Tibial nerve (tissue), 3 donors: ENCODE measurements around the gene PPM1H.

ENCODE experiments used
- CTCF ChIP-seq, 5 experiments: fragments of 200-600 bp in 3 of 5; fragments of 450-650 bp in 2 of 5; sonication (generic) in 3 of 5; IDR thresholded peaks; one replicate each; pipeline ENCODE4 v1.5.1; 2016 to 2019; ENCODE audit warnings: antibody characterized with exemption in 5 of 5, mild to moderate bottlenecking in 3 of 5, moderate library complexity in 2 of 5
- POLR2A ChIP-seq, 2 donors: fragments of 450-650 bp; IDR thresholded peaks; one replicate each; pipeline ENCODE4 v1.6.1; 2017; ENCODE audit warnings: antibody characterized with exemption in 2 of 2, mild to moderate bottlenecking in 2 of 2, moderate library complexity in 2 of 2

GRCh38 chr12:62739266-62740015, 195.5 kb downstream of the PPM1H start:
- TF ChIP-seq CTCF (IDR thresholded peaks at IDR 0.05) (no peak), POLR2A (IDR thresholded peaks at IDR 0.05) (no peak)
